Jurkat, Clone E6-1 (cell line): ENCODE results near the gene ZNRF3.
A peak's percentile ranks its signal among the peaks of the same experiment; 100 is the strongest.
"Not testable (repeated sequence)": the region's sequence is repeated elsewhere in the genome, so short reads cannot be mapped to it uniquely, and the experiment has no call there.

Experiments used
- DNase-seq: peaks from one replicate; pipeline ENCODE4 v3.0.0-alpha.2; 2011; ENCODE audit warnings: low read depth, low spot score
- H3K4me3 ChIP-seq: 2 replicates; pipeline ENCODE4 v1.5.1; 2011; ENCODE audit warnings: mild to moderate bottlenecking, low read length, control low read depth, moderate library complexity

ZNRF3 gene

GRCh38 chr22:28943501-28943879 is 60.1 kb downstream of the ZNRF3 start:
- no peak for DNase-seq

GRCh38 chr22:28947125-28947524 is 63.8 kb downstream of the ZNRF3 start:
- no peak overlapping the region for H3K4me3 ChIP-seq
- no peak for DNase-seq

More at GRCh38 chr22:28943501-28943879, 60.1 kb downstream of the ZNRF3 start:
- no peak overlapping the region for H3K4me3 ChIP-seq

GRCh38 chr22:28948424-28948823 is 65.1 kb downstream of the ZNRF3 start:
- no peak overlapping the region for H3K4me3 ChIP-seq
- DNase-seq, result no peak

GRCh38 chr22:28948860-28949551 is 65.6 kb downstream of the ZNRF3 start:
- not testable (repeated sequence) for H3K4me3 ChIP-seq, DNase-seq

DNA sequence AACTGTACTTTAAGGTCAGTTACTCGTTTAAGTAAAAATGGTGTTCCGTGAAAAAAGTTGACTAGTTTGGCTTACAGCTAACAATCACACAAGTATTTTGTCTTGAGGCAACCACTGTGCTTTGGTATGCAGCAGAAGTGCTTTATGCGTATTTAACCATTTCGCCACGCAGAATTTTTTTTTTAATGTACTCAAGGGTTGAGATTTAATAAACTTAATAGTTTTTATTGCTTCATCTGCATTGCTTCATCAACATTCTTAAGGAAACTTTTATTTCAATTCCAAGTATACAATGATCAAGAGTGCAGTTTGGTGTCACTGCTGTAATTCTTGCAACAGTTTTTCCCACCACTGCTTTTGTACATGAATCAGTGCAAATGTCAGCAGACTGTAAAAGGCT is 66.4 kb downstream of the ZNRF3 start:
- DNase-seq, result no peak
- H3K4me3 ChIP-seq, result no peak overlapping the region

DNA sequence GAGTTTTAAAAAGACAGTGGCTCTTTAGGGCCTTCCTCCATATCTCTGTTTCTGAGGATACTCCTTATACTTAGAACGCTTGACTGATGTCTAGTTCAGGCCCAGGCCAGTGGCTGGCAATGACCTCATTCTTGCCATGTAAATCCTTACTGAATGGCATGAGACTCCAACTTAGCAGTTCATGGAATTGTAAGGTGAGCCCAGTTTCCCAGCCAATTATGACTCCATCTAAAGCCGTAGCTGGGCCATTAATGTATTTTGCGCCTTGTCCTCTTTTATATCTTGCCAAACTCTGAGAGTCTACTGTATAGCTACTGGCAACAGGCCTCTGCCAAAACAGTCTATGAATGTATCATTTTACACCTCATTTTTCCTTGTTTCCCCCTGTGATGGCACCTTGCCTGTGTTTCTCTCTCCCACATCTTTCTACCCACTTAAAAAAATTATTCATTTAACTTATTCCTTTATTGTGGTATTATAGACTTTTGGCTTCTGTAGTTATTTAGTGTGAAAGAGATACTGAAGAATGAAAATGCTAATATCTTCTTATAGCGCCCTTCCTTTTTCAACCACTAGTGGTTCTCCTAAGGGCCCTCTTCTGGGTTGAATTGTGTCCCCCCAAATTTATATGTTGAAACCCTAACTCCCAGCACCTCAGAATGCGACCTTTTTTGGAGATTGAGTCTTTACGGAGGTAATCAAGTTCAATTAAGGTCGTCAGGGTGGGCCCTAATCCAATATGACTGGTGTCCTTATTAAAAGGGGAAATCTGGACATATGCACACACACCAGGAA is 67.4 kb downstream of the ZNRF3 start:
- no peak overlapping the region for H3K4me3 ChIP-seq
- no peak for DNase-seq

GRCh38 chr22:28951530-28951929 is 68.2 kb downstream of the ZNRF3 start:
- H3K4me3 ChIP-seq, result no peak overlapping the region
- DNase-seq, result no peak

- no peak for DNase-seq
- H3K4me3 ChIP-seq, result no peak overlapping the region
Measured at GRCh38 chr22:28951969-28952521, 68.7 kb downstream of the ZNRF3 start.

GRCh38 chr22:28952857-28953256 is 69.5 kb downstream of the ZNRF3 start:
- no peak overlapping the region for H3K4me3 ChIP-seq
- DNase-seq, result no peak

DNA sequence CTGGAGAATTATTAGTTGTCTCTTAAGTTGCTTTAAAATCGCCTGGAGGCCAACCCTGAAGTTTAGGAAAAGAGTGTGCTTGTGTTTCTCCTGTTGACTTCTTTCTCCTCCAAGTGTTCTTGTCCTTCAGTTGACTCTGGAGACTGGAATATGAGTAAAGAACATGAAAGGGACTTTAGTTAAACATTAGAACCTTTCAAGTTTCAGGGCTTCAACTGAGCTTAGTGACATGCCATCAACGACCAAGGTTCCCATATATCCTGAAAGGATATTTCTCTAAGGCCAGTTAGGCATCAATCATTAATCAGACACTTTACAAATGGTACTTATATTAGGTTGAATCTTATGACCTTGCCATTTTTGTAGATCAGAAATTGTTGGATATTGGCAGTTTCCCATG is 70.0 kb downstream of the ZNRF3 start:
- no peak overlapping the region for H3K4me3 ChIP-seq
- DNase-seq, result no peak

DNA sequence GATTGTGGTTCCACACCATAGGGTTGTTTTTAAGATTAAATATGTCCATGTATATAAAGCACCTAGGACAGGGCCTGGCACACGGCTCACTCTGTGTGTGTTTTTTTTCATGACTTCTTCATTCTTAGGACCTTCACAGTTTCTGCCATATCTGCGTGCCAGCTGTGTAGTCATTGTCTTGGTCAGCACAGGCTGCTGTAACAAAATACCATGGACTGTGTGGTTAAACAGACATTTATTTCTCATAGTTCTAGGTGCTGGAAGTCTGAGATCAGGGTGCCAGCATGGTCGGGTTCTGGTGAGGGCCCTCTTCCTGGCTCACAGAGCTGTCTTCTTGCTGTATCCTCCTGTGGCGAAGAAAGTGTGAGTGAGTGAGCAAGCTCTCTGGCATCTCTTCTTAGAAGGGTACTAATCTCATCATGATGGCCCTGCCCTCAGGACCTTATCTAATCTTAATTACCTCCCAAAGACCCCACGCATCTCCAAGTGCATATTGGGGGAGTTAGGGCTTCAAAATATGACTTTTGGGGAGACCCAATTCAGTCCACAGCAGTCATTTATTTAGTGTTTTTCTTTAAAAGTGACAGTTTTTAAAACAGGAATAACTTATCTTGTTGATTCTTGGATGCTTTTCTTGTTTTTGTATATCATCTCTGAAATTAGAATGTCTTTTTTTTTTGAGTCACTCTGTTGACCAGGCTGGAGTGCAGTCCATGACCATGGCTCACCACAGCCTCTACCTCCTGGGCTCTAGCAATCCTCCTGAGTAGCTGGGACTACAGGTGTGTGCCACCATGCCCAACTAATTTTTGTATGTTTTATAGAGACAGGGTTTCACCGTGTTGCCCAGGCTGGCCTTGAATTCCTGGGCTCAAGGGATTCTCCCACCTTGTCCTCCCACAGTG is 70.9 kb downstream of the ZNRF3 start:
- no peak for DNase-seq
- H3K4me3 ChIP-seq, result no peak overlapping the region

GRCh38 chr22:28955817-28956216 is 72.4 kb downstream of the ZNRF3 start:
- no peak overlapping the region for H3K4me3 ChIP-seq
- DNase-seq, result peak; percentile 99

DNA sequence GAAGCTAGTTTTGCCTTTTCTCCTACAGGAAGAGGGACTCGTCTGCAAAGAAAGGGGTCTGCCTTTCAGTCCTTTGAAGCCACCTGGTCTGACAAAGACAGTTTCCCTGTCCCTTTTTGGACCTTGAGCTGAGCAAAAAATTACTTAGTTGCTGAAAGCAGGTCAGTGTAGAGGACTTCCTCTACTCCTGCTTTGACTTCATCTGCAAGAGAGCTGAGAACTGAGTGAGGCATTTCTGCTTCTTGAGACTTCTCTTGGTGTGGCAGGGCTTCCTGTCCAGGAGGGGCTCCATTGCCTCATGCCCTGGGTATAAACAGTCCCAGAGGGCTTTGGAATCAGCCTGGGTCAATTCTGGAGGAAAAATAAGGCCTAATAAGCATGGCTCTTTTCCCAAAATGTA is 73.1 kb downstream of the ZNRF3 start:
- no peak overlapping the region for H3K4me3 ChIP-seq
- DNase-seq, result no peak

DNA sequence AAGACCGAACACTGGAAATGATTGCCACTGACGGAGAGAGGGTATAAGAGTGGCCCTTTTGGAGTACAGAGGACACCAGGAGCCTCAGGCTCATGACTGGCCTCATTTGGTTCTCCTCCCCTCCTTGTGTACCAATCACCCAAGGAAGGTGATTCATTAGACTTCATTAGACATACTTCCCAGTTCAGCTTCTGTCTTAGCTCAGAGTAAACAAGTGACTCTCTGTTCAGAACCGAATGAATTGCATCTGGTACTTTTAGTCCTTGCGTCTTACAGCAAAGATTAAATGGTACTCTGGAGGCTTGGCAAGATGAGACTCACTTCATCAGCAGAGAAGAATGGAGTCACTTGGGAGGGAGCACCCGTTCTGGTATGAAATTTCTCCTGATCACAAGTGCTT is 75.2 kb downstream of the ZNRF3 start:
- DNase-seq, result no peak
- H3K4me3 ChIP-seq, result no peak overlapping the region

DNA sequence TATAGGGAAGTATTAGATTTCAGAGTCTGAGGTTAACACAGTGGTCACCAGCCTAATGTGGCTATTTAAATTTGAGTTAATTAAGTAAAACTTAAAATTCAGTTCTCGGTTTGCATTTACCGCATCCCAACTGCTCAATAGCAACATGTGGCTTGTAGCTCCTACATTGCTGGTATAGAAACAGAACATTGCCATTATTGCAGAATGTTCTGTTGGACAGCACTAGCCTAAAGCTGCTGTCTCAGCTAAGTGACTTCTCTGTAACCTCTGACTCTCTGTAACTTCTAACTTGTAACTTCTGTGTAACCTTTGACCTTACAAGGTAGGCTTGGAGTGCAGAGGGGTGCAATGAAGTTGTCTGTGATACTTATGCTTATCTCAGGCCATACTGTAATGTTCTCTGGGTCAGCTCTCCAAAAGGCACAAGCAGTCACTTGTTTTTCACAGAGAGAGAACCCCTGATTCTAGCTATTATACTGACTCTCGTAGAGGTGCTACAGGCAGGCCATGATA is 78.7 kb downstream of the ZNRF3 start:
- H3K4me3 ChIP-seq, result no peak overlapping the region
- DNase-seq, result no peak

DNA sequence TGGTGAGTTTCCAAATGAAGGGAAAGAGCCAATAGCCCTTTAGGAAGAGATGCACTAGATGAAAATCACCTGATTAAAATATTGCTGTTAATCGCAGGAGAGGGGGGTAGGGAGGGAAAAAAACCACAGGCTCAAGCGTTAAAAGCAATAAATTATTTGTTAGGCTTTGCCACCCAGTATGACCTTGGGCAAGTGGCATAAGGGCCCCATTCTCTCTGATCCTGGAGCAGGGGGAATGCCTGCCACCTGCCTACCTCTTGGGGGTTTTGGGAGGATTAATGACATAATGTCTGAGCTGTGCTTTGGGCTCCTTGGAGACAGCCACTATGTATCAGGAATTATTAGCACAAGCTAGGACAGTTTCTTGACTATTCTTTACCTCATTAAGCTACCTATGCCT is 80.0 kb downstream of the ZNRF3 start:
- no peak for DNase-seq
- H3K4me3 ChIP-seq, result no peak overlapping the region

DNA sequence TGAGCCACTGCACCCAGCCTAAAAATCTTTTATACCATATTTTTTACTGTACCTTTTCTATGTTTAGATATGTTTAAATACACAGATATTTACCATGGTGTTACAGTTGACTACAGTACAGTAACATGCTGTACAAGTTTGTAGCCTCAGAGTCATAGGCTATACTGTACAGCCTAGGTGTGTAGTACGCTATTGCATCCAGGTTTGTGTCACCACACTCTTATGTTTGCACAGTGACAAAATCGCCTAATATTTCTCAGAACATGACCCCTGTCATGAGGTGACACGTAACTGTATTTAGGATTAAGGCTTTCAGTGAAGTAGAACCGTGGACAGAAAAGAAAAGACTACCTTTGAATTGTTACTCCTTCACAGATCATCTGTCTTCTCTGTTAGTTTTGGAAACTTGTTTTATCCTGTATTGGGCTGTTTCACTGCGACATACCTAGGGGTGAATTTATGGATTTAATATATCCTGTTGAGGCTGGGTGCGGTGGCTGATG is 83.8 kb downstream of the ZNRF3 start:
- DNase-seq, result no peak
- H3K4me3 ChIP-seq, result no peak overlapping the region

GRCh38 chr22:28967969-28968368 is 84.6 kb downstream of the ZNRF3 start:
- H3K4me3 ChIP-seq, result no peak overlapping the region

More at GRCh38 chr22:28967969-28968368, 84.6 kb downstream of the ZNRF3 start:
- DNase-seq, result no peak
